Neural cell (in vitro differentiated cells): ENCODE results near the gene PFKFB1.
"Not testable (repeated sequence)": the region's sequence is repeated elsewhere in the genome, so short reads cannot be mapped to it uniquely, and the experiment has no call there.

ENCODE experiments used
- POLR2AphosphoS5 ChIP-seq: IDR thresholded peaks from 2 replicates; pipeline ENCODE4 v1.6.1; 2012
- TF ChIP-seq, protein P1 (sequence below): fragments of 450-650 bp; IDR thresholded peaks from 2 replicates; pipeline ENCODE4 v1.5.1; 2014; ENCODE audit warnings: antibody characterized with exemption, mild to moderate bottlenecking, moderate library complexity; ENCODE audit not compliant: poor library complexity, severe bottlenecking

- TF ChIP-seq, protein P1, sequence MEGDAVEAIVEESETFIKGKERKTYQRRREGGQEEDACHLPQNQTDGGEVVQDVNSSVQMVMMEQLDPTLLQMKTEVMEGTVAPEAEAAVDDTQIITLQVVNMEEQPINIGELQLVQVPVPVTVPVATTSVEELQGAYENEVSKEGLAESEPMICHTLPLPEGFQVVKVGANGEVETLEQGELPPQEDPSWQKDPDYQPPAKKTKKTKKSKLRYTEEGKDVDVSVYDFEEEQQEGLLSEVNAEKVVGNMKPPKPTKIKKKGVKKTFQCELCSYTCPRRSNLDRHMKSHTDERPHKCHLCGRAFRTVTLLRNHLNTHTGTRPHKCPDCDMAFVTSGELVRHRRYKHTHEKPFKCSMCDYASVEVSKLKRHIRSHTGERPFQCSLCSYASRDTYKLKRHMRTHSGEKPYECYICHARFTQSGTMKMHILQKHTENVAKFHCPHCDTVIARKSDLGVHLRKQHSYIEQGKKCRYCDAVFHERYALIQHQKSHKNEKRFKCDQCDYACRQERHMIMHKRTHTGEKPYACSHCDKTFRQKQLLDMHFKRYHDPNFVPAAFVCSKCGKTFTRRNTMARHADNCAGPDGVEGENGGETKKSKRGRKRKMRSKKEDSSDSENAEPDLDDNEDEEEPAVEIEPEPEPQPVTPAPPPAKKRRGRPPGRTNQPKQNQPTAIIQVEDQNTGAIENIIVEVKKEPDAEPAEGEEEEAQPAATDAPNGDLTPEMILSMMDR: not testable (repeated sequence)
- not testable (repeated sequence) for TF ChIP-seq POLR2AphosphoS5
Observed at GRCh38 chrX:54983306-54983705, 10.7 kb downstream of the PFKFB1 start.
